H1 (cell line): Measurements from ENCODE around the gene CFAP61. TPM values are rescaled to one million over a fixed set of nuclear protein-coding genes. Genes with fewer than 3 reads are reported as not detected.

ENCODE experiments used
- CTCF ChIA-PET: fragments of 300-600 bp; sonication (Branson Sonifier 250); formaldehyde crosslinking; loops from one replicate; lab custom pipeline; 2021; ENCODE audit not compliant: partially characterized antibody; lab: Charles Lee
- POLR2A ChIA-PET: fragments of 300-600 bp; sonication (Branson Sonifier 250); formaldehyde crosslinking; loops from one replicate; lab custom pipeline; 2021; ENCODE audit warnings: inconsistent platforms; ENCODE audit not compliant: partially characterized antibody; lab: Charles Lee
- DNase-seq, 2 experiments: peaks; one replicate each; pipeline versions ENCODE4 v3.0.0 to v3.0.0-alpha.2; 2010 to 2022; ENCODE audit warnings: low spot score in 2 of 2, low read depth in 1 of 2, mixed read lengths in 1 of 2
- FAIRE-seq: peaks from 2 replicates; lab custom pipeline; 2011; peaks lifted over from hg19 to GRCh38; lab: Jason Lieb, UNC
- H2AFZ ChIP-seq: 2 replicates; pipeline ENCODE4 v1.8.1; 2012; ENCODE audit warnings: low read length, inconsistent platforms
- H2AK5ac ChIP-seq: 2 replicates; pipeline ENCODE4 v1.6.1; 2013; ENCODE audit warnings: low read depth, low read length
- H2BK120ac ChIP-seq: replicated peaks from 2 replicates; pipeline ENCODE3; 2013; ENCODE audit warnings: low read depth, low read length, inconsistent platforms
- H2BK12ac ChIP-seq: 2 replicates; pipeline ENCODE4 v1.6.1; 2013; ENCODE audit warnings: low read depth, low read length
- H2BK15ac ChIP-seq: 2 replicates; pipeline ENCODE4 v1.6.1; 2013; ENCODE audit warnings: low read length
- H2BK20ac ChIP-seq: 2 replicates; pipeline ENCODE4 v1.6.1; 2013; ENCODE audit warnings: low read length
- H2BK5ac ChIP-seq: 2 replicates; pipeline ENCODE4 v1.6.1; 2013; ENCODE audit warnings: low read depth, low read length
- H3K14ac ChIP-seq: 2 replicates; pipeline ENCODE4 v1.6.1; 2013; ENCODE audit warnings: inconsistent platforms; ENCODE audit not compliant: insufficient read length
- H3K18ac ChIP-seq: 2 replicates; pipeline ENCODE4 v1.6.1; 2013; ENCODE audit warnings: low read length; ENCODE audit errors: extremely low read depth
- H3K23ac ChIP-seq: 2 replicates; pipeline ENCODE4 v1.6.1; 2013; ENCODE audit warnings: inconsistent platforms; ENCODE audit not compliant: insufficient read length
- H3K23me2 ChIP-seq: 2 replicates; pipeline ENCODE4 v1.6.1; 2013; ENCODE audit warnings: low read depth, low read length
- H3K27ac ChIP-seq: 2 replicates; pipeline ENCODE4 v1.6.1; 2011; ENCODE audit warnings: low read depth, low read length, inconsistent platforms
- H3K27me3 ChIP-seq, 4 experiments: replicated peaks in 1 of 4; 1 replicate in 1 of 4; 2 replicates in 3 of 4; pipeline versions ENCODE4 v1.6.1 to v1.8.1; 2011 to 2013; ENCODE audit warnings: low read length in 3 of 4, mild to moderate bottlenecking in 3 of 4, inconsistent platforms in 2 of 4, mixed read lengths in 2 of 4, moderate library complexity in 1 of 4; ENCODE audit not compliant: control insufficient read depth in 3 of 4, insufficient read depth in 3 of 4; ENCODE audit errors: extremely low read depth in 1 of 4
- H3K36me3 ChIP-seq, 4 experiments: 2 replicates each; pipeline versions ENCODE4 v1.6.1 to v1.8.1; 2011 to 2013; ENCODE audit warnings: mild to moderate bottlenecking in 4 of 4, low read length in 3 of 4, moderate library complexity in 2 of 4, control low read depth in 1 of 4, inconsistent platforms in 1 of 4; ENCODE audit not compliant: insufficient read depth in 4 of 4, control insufficient read depth in 2 of 4
- H3K4ac ChIP-seq: replicated peaks from 2 replicates; pipeline ENCODE3; 2013; ENCODE audit warnings: low read length, low read depth, mixed read lengths, inconsistent platforms; ENCODE audit not compliant: insufficient read length
- H3K4me1 ChIP-seq, 4 experiments: replicated peaks in 1 of 4; 1 replicate in 1 of 4; 2 replicates in 3 of 4; pipeline versions ENCODE4 v1.6.1 to v1.8.1; 2011 to 2013; ENCODE audit warnings: low read length in 3 of 4, inconsistent platforms in 2 of 4, mixed read lengths in 1 of 4; ENCODE audit not compliant: insufficient read depth in 4 of 4, control insufficient read depth in 3 of 4
- H3K4me2 ChIP-seq, 2 experiments: 2 replicates each; pipeline versions ENCODE4 v1.6.1 to v1.8.1; 2011 to 2013; ENCODE audit warnings: low read depth in 2 of 2, low read length in 2 of 2, control low read depth in 1 of 2, inconsistent platforms in 1 of 2, mild to moderate bottlenecking in 1 of 2; ENCODE audit not compliant: insufficient read depth in 1 of 2
- H3K4me3 ChIP-seq, 4 experiments: fragments of 200-600, 300-600 bp in 1 of 4; sonication (generic), shearing (Covaris generic), sonication (Bioruptor Twin) in 1 of 4; 2 replicates each; pipeline versions ENCODE4 v1.5.1 to v1.8.1; 2011 to 2016; ENCODE audit warnings: low read length in 4 of 4, low read depth in 3 of 4, control low read depth in 2 of 4, inconsistent platforms in 2 of 4, mild to moderate bottlenecking in 2 of 4, mixed read lengths in 1 of 4, moderate library complexity in 1 of 4; ENCODE audit not compliant: insufficient read depth in 2 of 4; ENCODE audit errors: extremely low read depth in 1 of 4
- H3K56ac ChIP-seq: replicated peaks from 2 replicates; pipeline ENCODE3; 2013; ENCODE audit warnings: low read depth, mild to moderate bottlenecking, mixed read lengths, low read length, inconsistent platforms; ENCODE audit not compliant: insufficient read length
- H3K79me1 ChIP-seq: 2 replicates; pipeline ENCODE4 v1.6.1; 2013; ENCODE audit warnings: low read depth, low read length, control low read depth
- H3K79me2 ChIP-seq, 2 experiments: 2 replicates each; pipeline versions ENCODE4 v1.6.1 to v1.8.1; 2012 to 2013; ENCODE audit warnings: low read length in 2 of 2, mild to moderate bottlenecking in 2 of 2, inconsistent platforms in 1 of 2; ENCODE audit not compliant: insufficient read depth in 2 of 2, control insufficient read depth in 1 of 2
- H3K9ac ChIP-seq, 4 experiments: replicated peaks in 1 of 4; 1 replicate in 1 of 4; 2 replicates in 3 of 4; pipeline versions ENCODE4 v1.6.1 to v1.8.1; 2011 to 2013; ENCODE audit warnings: low read depth in 3 of 4, low read length in 3 of 4, control low read depth in 2 of 4, mild to moderate bottlenecking in 2 of 4, moderate library complexity in 2 of 4, inconsistent platforms in 1 of 4; ENCODE audit errors: extremely low read depth in 1 of 4
- H3K9me3 ChIP-seq, 2 experiments: 2 replicates each; pipeline versions ENCODE4 v1.6.1 to v1.8.1; 2012 to 2013; ENCODE audit warnings: mild to moderate bottlenecking in 2 of 2, moderate library complexity in 2 of 2, control low read depth in 1 of 2, inconsistent platforms in 1 of 2, low read depth in 1 of 2, low read length in 1 of 2, mixed read lengths in 1 of 2; ENCODE audit not compliant: insufficient read depth in 2 of 2
- H4K20me1 ChIP-seq, 2 experiments: replicated peaks in 1 of 2; 2 replicates each; pipeline versions ENCODE3 to v1.8.1; 2011 to 2013; ENCODE audit warnings: inconsistent platforms in 2 of 2, low read length in 2 of 2, mild to moderate bottlenecking in 1 of 2; ENCODE audit not compliant: insufficient read depth in 2 of 2, control insufficient read depth in 1 of 2
- H4K5ac ChIP-seq: 2 replicates; pipeline ENCODE4 v1.6.1; 2013; ENCODE audit warnings: low read length, low read depth, mixed read lengths, inconsistent platforms; ENCODE audit not compliant: insufficient read length
- H4K8ac ChIP-seq: 2 replicates; pipeline ENCODE4 v1.8.0; 2013; ENCODE audit warnings: mild to moderate bottlenecking, moderate library complexity, low read length, inconsistent platforms; ENCODE audit not compliant: insufficient read depth; ENCODE audit errors: extremely low read depth
- H4K91ac ChIP-seq: replicated peaks from 2 replicates; pipeline ENCODE3; 2013; ENCODE audit warnings: low read length, mixed read lengths, inconsistent platforms; ENCODE audit not compliant: insufficient read length
- ASH2L ChIP-seq: fragments of 200-600, 300-600 bp; sonication (generic); IDR thresholded peaks from one replicate; pipeline ENCODE4 v1.7.1; 2017; ENCODE audit warnings: low read length
- BCL11A ChIP-seq, 2 experiments: IDR thresholded peaks; one replicate each; pipeline ENCODE4 v1.6.1; 2011; ENCODE audit warnings: low read depth in 2 of 2, low read length in 2 of 2, mild to moderate bottlenecking in 2 of 2
- BRCA1 ChIP-seq: IDR thresholded peaks from 2 replicates; pipeline ENCODE4 v1.6.1; 2012; ENCODE audit warnings: low read depth, low read length, improper control_type of control experiment
- CBX8 ChIP-seq: fragments of 300-800, 300-1000 bp; sonication (generic); IDR thresholded peaks from 2 replicates; pipeline ENCODE4 v1.7.1; 2016; ENCODE audit warnings: low read depth, low read length, borderline replicate concordance
- CEBPB ChIP-seq: IDR thresholded peaks from 2 replicates; pipeline ENCODE4 v1.6.1; 2012; ENCODE audit warnings: low read depth, low read length
- CHD1 ChIP-seq: IDR thresholded peaks from 2 replicates; pipeline ENCODE4 v1.6.1; 2012; ENCODE audit warnings: low read depth, low read length, improper control_type of control experiment
- CHD2 ChIP-seq: IDR thresholded peaks from 2 replicates; pipeline ENCODE4 v1.6.1; 2012; ENCODE audit warnings: low read length, improper control_type of control experiment
- CTCF ChIP-seq, 3 experiments: IDR thresholded peaks; 1 replicate in 2 of 3; 2 replicates in 1 of 3; pipeline versions ENCODE4 v1.5.1 to v1.6.1; 2011; ENCODE audit warnings: low read length in 3 of 3, mild to moderate bottlenecking in 3 of 3, inconsistent platforms in 2 of 3, low read depth in 1 of 3, moderate library complexity in 1 of 3; ENCODE audit not compliant: insufficient read depth in 1 of 3; ENCODE audit errors: control extremely low read depth in 1 of 3
- HDAC6 ChIP-seq: IDR thresholded peaks from one replicate; pipeline ENCODE4 v1.7.1; 2012; ENCODE audit warnings: low read depth, mild to moderate bottlenecking, inconsistent platforms, low read length, moderate library complexity
- KDM1A ChIP-seq: fragments of 200-600, 300-600 bp; sonication (generic); IDR thresholded peaks from 2 replicates; pipeline ENCODE4 v1.7.1; 2016; ENCODE audit warnings: mild to moderate bottlenecking, low read length, borderline replicate concordance
- NRF1 ChIP-seq: IDR thresholded peaks from 2 replicates; pipeline ENCODE4 v1.6.1; 2011; ENCODE audit warnings: mild to moderate bottlenecking, low read depth, low read length, improper control_type of control experiment
- SP4 ChIP-seq: IDR thresholded peaks from 2 replicates; pipeline ENCODE4 v1.6.1; 2012; ENCODE audit warnings: low read length, inconsistent platforms
- TAF7 ChIP-seq: optimal IDR thresholded peaks from 2 replicates; pipeline ENCODE3; 2011; ENCODE audit warnings: low read depth, mild to moderate bottlenecking, inconsistent platforms, low read length, moderate library complexity, borderline replicate concordance
- WGBS, 2 experiments: shearing (Covaris generic) in 1 of 2; methylation state at CpG; one replicate each; pipeline versions ENCODE4 v1.1.6 to v1.1.7; 2013 to 2015; ENCODE audit warnings: low lambda C conversion rate in 2 of 2, mixed read lengths in 2 of 2, inconsistent platforms in 1 of 2, low coverage in 1 of 2, missing lambda C conversion rate in 1 of 2; ENCODE audit not compliant: insufficient replicate concordance in 2 of 2, insufficient coverage in 1 of 2, insufficient read length in 1 of 2; ENCODE audit errors: extremely low coverage in 1 of 2, missing lambda C conversion rate in 1 of 2; 5-methylcytosine and 5-hydroxymethylcytosine counted together
- polyA plus RNA-seq, 7 experiments: library from polyadenylated mRNA; depleted of rRNA in 3 of 7; stranded (reverse) in 5 of 7; unstranded in 2 of 7; fragments of >200 nt in 5 of 7; fragments of 200-250 nt in 2 of 7; gene quantifications; 1 replicate in 5 of 7; 2 replicates in 1 of 7; 4 replicates in 1 of 7; pipeline versions ENCODE4 v1.2.1 to v1.2.3, GENCODE V29; 2011 to 2013; ENCODE audit warnings: missing spikeins in 2 of 7, mixed read lengths in 2 of 7
- total RNA-seq: library from RNA; stranded (reverse); fragmentation: NEBNext Ultra II Directional; extraction: Animal tissue kit (Norgen Biotek cat#: 25700); gene quantifications from 2 replicates; pipeline ENCODE4 v1.2.1, GENCODE V29; 2021

CFAP61 gene
- total and polyA plus RNA-seq, 2 of the 8 experiments (the other 6 are each of a cell fraction or from before 2014, with no cell fraction given): 0.29 to 0.61 TPM

- 95% methylated on average over 6 of the region's 6 CpGs; no CpG with 5 or more reads in 1 of the 2 experiments for WGBS, 2 experiments
- Histone ChIP-seq H3K9ac (no peak overlapping the region), H2BK12ac (no peak overlapping the region), H4K91ac (no peak overlapping the region), H2BK20ac (no peak overlapping the region), H3K9me3 (peaks cover 0 to 2% of the 10 kb centered on the region in 2 experiments; a peak in 1 of 4 replicates), H3K27ac (no peak overlapping the region), H3K4me1 (no peaks in the 10 kb centered on the region), H2BK15ac (no peak overlapping the region), H2AK5ac (no peak overlapping the region; the same call in 1 of the 2 replicates), H3K56ac (no peak overlapping the region), H2AFZ (no peak overlapping the region), H3K4me3 (no peak overlapping the region), H3K79me2 (no peaks in the 10 kb centered on the region), H3K14ac (no peak overlapping the region), H3K36me3 (no peaks in the 10 kb centered on the region), H3K4me2 (no peak overlapping the region), H3K23me2 (no peaks in the 10 kb centered on the region), H4K20me1 (peaks cover 0 to 2% of the 10 kb centered on the region in 2 experiments), H3K79me1 (no peaks in the 10 kb centered on the region), H2BK120ac (no peak overlapping the region), H4K8ac (no peak overlapping the region), H2BK5ac (no peak overlapping the region), H3K27me3 (no peaks in the 10 kb centered on the region), H3K18ac (no peak overlapping the region), H4K5ac (no peak overlapping the region), H3K4ac (no peak overlapping the region), H3K23ac (no peak overlapping the region)
- FAIRE-seq: no peak
- CTCF ChIA-PET: interaction anchor here (0.6 to 0.7 kb wide), 2 partner anchors 12 to 801 kb away, joined by 3 to 4 read pairs; no protein-coding TSS in a partner anchor
- no peak for DNase-seq
- POLR2A ChIA-PET: no interaction called here
- TF ChIP-seq CTCF (IDR thresholded peaks at IDR 0.05; ENCODE audit: control extremely low read depth in 1 of 3, insufficient read depth in 1 of 3, low read depth in 1 of 3, low read length in 3 of 3) (no peak), NRF1 (no peak), SP4 (no peak), CEBPB (no peak), HDAC6 (no peak), BRCA1 (no peak), ASH2L (no peak), KDM1A (no peak), CHD2 (no peak), CHD1 (no peak), BCL11A (IDR thresholded peaks at IDR 0.05; ENCODE audit: low read depth in 2 of 2, low read length in 2 of 2) (no peak), TAF7 (no peak), CBX8 (no peak)
Observed at GRCh38 chr20:20230741-20231140, 178.4 kb downstream of the CFAP61 start.
